GM20000 (cell line): ENCODE data around the gene HOGA1.
"Not testable (repeated sequence)": the region's sequence is repeated elsewhere in the genome, so short reads cannot be mapped to it uniquely, and the experiment has no call there.

ENCODE experiments used
- DNase-seq: peaks from one replicate; pipeline ENCODE4 v3.0.0; 2012; ENCODE audit warnings: low spot score
- TF ChIP-seq, protein P1 (sequence below): IDR thresholded peaks from 2 replicates; pipeline ENCODE4 v1.5.1; 2012; ENCODE audit warnings: mild to moderate bottlenecking, control low read depth; ENCODE audit errors: extremely low read depth, missing control alignments

HOGA1 gene

DNA sequence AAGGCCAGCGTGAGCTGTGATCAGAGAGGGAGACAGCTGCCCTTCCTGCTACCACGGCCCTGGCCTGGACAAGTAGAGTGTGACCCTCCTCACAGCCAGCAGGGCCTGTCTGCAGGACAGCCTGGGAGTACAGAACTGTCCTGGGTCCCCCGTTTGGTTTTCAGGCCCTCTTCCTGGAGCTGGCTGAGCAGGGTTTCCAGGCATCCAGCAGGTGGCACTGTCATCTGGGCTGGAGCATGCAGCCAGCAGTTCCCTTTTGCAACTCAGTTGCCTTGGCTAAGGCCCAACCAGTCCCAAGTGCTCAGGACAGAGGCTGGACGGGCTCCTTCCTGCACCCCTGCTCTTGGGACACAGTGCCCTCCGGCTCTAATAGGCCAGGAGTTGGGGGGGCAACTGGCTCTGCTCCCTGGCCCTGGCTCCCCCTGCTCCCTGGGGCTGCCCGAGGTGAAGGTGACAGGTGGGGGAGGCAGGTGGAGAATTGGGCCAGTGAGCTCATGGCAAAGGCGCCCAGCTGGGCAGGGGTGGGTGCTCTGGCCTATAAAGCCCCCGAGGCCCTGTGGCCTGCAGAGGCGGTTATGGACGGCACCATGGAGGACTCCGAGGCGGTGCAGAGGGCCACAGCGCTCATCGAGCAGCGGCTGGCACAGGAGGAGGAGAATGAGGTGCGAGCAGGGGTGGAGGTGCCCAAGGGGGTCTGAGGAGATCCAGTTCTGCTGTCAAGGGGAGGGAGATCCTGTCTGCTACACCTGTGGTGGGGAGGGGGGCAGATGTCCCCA lies 11.8 kb upstream of the HOGA1 start, which contains the start of gene ANKRD2:
Gene ANKRD2 (plus strand): TSS at position 566 of the 776 bp plus-strand sequence. CDS start 10 bp downstream, at position 576.
- DNase-seq, result peak; percentile 88
- TF ChIP-seq, protein P1, sequence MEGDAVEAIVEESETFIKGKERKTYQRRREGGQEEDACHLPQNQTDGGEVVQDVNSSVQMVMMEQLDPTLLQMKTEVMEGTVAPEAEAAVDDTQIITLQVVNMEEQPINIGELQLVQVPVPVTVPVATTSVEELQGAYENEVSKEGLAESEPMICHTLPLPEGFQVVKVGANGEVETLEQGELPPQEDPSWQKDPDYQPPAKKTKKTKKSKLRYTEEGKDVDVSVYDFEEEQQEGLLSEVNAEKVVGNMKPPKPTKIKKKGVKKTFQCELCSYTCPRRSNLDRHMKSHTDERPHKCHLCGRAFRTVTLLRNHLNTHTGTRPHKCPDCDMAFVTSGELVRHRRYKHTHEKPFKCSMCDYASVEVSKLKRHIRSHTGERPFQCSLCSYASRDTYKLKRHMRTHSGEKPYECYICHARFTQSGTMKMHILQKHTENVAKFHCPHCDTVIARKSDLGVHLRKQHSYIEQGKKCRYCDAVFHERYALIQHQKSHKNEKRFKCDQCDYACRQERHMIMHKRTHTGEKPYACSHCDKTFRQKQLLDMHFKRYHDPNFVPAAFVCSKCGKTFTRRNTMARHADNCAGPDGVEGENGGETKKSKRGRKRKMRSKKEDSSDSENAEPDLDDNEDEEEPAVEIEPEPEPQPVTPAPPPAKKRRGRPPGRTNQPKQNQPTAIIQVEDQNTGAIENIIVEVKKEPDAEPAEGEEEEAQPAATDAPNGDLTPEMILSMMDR, result peak; percentile 87

- TF ChIP-seq, protein P1, result no peak
- no peak for DNase-seq
Measured at GRCh38 chr10:97573021-97573420, 11.2 kb upstream of the HOGA1 start.

DNA sequence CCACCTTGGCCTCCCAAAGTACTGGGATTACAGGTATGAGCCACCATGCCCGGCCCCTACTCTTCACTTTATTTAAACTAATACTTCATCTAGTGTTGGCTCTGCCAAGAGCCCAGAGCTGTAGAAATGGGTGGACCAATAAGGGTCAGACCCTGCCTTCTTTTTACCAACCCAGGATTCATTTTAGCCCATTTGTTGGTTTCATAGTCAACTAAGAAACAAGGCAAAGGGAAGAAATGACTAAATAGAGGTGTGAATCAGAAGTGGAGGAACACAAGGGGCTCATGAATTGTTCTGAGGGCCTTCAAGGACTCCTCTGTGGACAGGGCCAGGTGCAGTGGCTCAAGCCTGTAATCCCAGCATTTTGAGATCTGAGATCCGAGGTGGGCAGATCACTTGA lies 10.5 kb upstream of the HOGA1 start:
- TF ChIP-seq, protein P1, result no peak
- DNase-seq, result no peak

DNA sequence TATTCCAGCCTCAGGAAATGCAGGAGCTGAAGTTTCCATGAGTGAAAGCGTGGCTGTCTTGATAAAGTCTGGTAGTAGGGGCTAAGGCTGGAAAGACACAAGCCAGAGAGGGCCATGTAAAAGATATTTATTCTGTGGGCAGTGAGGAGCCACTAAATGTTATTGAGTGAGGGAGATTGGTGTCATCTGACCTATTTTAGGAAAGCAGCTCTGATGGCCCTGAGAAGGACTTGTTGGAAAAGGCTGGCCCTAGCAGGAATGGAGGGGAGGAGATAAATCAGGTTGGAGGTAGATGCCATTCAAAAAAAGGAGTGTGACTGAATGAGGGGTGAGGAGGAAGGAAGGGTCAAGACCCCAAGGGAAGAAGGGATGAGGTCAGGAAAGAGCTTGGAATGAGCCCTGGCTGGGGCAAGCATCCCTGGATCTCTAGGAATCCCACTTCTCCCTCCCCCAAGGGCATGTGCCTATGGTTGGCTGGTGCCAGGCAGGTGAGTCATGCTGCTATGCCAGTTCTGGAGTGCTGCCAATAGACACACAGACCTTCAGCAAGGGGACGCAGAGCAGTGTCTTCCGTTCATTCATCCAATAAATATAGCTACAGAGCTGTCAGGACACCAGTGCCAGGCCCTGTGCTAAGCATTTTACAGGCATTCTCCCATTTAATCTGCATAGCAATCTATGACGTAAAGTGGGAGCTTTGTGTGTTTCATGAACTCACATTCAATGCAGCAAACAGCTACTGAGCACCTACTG lies 9.6 kb upstream of the HOGA1 start:
- DNase-seq, result no peak
- TF ChIP-seq, protein P1, result no peak

GRCh38 chr10:97575127-97575668 lies 9.0 kb upstream of the HOGA1 start:
- TF ChIP-seq, protein P1, result no peak

DNA sequence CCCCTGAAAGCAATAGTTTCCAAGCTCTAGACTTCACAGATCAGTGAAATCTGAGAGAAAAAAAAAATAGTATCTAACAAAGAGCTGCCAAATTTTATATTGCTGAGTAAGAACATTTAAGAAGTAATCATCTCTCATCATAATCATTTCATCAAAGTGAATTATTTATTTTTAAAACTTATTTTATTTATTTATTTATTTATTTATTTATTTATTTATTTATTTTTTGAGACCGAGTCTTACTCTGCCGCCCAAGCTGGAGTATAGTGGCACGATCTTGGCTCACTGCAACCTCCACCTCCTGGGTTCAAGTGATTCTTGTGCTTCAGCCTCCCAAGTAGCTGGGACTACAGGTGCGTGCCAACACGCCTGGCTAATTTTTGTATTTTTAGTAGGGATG lies 7.7 kb upstream of the HOGA1 start:
- DNase-seq, result not testable (repeated sequence)

More at GRCh38 chr10:97575127-97575668, 9.0 kb upstream of the HOGA1 start:
- DNase-seq, result no peak

DNA sequence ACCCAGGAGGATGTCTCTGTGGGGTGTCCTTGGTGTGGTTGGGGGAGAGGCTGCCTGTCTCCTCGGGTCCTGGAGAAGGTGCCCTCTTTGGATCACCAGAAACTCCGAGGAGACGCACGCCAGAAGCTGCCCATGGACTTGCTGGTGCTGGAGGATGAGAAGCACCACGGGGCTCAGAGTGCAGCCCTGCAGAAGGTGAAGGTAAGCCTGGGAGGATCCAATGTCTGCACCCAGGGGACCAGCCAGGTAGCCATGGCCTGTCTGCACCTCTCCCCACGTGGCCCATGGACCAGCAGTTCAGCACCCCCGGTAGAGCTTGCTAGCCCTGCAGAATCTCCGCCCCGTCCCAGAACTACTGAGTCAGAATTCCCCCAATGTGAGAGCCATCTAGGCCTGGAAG lies 6.5 kb upstream of the HOGA1 start:
- DNase-seq, result no peak
- TF ChIP-seq, protein P1, result no peak
